C4-2B (cell line): Measurements from ENCODE around the gene SEC14L3.
"Not testable (repeated sequence)": the region's sequence is repeated elsewhere in the genome, so short reads cannot be mapped to it uniquely, and the experiment has no call there.

Experiments used
- CTCF ChIP-seq: fragments of 450-650 bp; conservative IDR thresholded peaks from 2 replicates; pipeline ENCODE4 v1.5.1; 2017; ENCODE audit warnings: mild to moderate bottlenecking
- ZFX ChIP-seq: fragments of 450-650 bp; IDR thresholded peaks from 2 replicates; pipeline ENCODE4 v1.6.1; 2017

- not testable (repeated sequence) for TF ChIP-seq CTCF, ZFX
Observed at GRCh38 chr22:30460555-30460954, 11.3 kb downstream of the SEC14L3 start.
